Liver (tissue), 9 donors: ENCODE data around the gene LPIN3. TPM values are rescaled to one million over a fixed set of nuclear protein-coding genes. Genes with fewer than 3 reads are reported as not detected.

Source experiments
- DNase-seq: peaks from one replicate; pipeline ENCODE4 v3.0.0-alpha.2; 2017; ENCODE audit warnings: low spot score
- H3K27ac ChIP-seq, 2 donors: one replicate each; pipeline ENCODE4 v1.7.0; 2013; ENCODE audit warnings: inconsistent platforms in 2 of 2, low read length in 2 of 2, control low read depth in 1 of 2, low read depth in 1 of 2, mild to moderate bottlenecking in 1 of 2
- H3K27me3 ChIP-seq, 4 donors: one replicate each; pipeline versions ENCODE4 v1.6.1 to v1.7.0; 2013; ENCODE audit warnings: low read length in 3 of 4, inconsistent platforms in 1 of 4, mild to moderate bottlenecking in 1 of 4, moderate library complexity in 1 of 4; ENCODE audit not compliant: control insufficient read depth in 4 of 4, insufficient read depth in 4 of 4
- H3K36me3 ChIP-seq, 4 donors: one replicate each; pipeline versions ENCODE4 v1.6.1 to v1.7.0; 2013; ENCODE audit warnings: low read length in 3 of 4, mild to moderate bottlenecking in 3 of 4, low read depth in 1 of 4, moderate library complexity in 1 of 4; ENCODE audit not compliant: control insufficient read depth in 4 of 4, insufficient read depth in 3 of 4
- H3K4me1 ChIP-seq, 4 donors: one replicate each; pipeline versions ENCODE4 v1.6.1 to v1.7.0; 2013; ENCODE audit warnings: low read length in 3 of 4, mild to moderate bottlenecking in 3 of 4, moderate library complexity in 1 of 4; ENCODE audit not compliant: control insufficient read depth in 4 of 4, insufficient read depth in 4 of 4
- H3K4me3 ChIP-seq, 3 donors: one replicate each; pipeline versions ENCODE4 v1.6.1 to v1.7.0; 2013; ENCODE audit warnings: low read length in 3 of 3, control low read depth in 1 of 3, low read depth in 1 of 3, mild to moderate bottlenecking in 1 of 3
- H3K9ac ChIP-seq, 2 donors: one replicate each; pipeline ENCODE4 v1.7.0; 2013; ENCODE audit warnings: low read length in 2 of 2, mild to moderate bottlenecking in 2 of 2, moderate library complexity in 2 of 2, control low read depth in 1 of 2, low read depth in 1 of 2
- H3K9me3 ChIP-seq, 4 donors: one replicate each; pipeline versions ENCODE4 v1.6.1 to v1.7.0; 2013; ENCODE audit warnings: low read length in 3 of 4; ENCODE audit not compliant: control insufficient read depth in 4 of 4
- ATF3 ChIP-seq: IDR thresholded peaks from 2 replicates; pipeline ENCODE4 v1.6.1; 2016; ENCODE audit warnings: antibody characterized with exemption
- EGR1 ChIP-seq, 2 donors: IDR thresholded peaks; 2 replicates each; pipeline ENCODE4 v1.6.1; 2016 to 2018; ENCODE audit warnings: antibody characterized with exemption in 2 of 2, low read depth in 2 of 2
- FOXA1 ChIP-seq: IDR thresholded peaks from 2 replicates; pipeline ENCODE4 v1.6.1; 2016; ENCODE audit warnings: antibody characterized with exemption
- FOXA2 ChIP-seq: IDR thresholded peaks from 2 replicates; pipeline ENCODE4 v1.6.1; 2016; ENCODE audit warnings: antibody characterized with exemption
- GABPA ChIP-seq, 2 donors: IDR thresholded peaks in 1 of 2; conservative IDR thresholded peaks in 1 of 2; 2 replicates each; pipeline ENCODE4 v1.6.1; 2016; ENCODE audit warnings: antibody characterized with exemption in 2 of 2, mild to moderate bottlenecking in 1 of 2, moderate library complexity in 1 of 2
- HNF4A ChIP-seq, 2 donors: conservative IDR thresholded peaks; 2 replicates each; pipeline ENCODE4 v1.6.1; 2016; ENCODE audit warnings: antibody characterized with exemption in 2 of 2, mild to moderate bottlenecking in 2 of 2
- JUND ChIP-seq, 2 donors: IDR thresholded peaks; 2 replicates each; pipeline ENCODE4 v1.6.1; 2016; ENCODE audit warnings: antibody characterized with exemption in 2 of 2
- MAX ChIP-seq: IDR thresholded peaks from 2 replicates; pipeline ENCODE4 v1.6.1; 2016; ENCODE audit warnings: antibody characterized with exemption
- NR2F2 ChIP-seq: IDR thresholded peaks from 2 replicates; pipeline ENCODE4 v1.6.1; 2016; ENCODE audit warnings: antibody characterized with exemption
- RXRA ChIP-seq, 2 donors: IDR thresholded peaks; 2 replicates each; pipeline ENCODE4 v1.6.1; 2017 to 2018; ENCODE audit warnings: antibody characterized with exemption in 2 of 2, mild to moderate bottlenecking in 1 of 2
- SP1 ChIP-seq: IDR thresholded peaks from 2 replicates; pipeline ENCODE4 v1.6.1; 2018; ENCODE audit warnings: antibody characterized with exemption, mild to moderate bottlenecking
- TAF1 ChIP-seq: conservative IDR thresholded peaks from 2 replicates; pipeline ENCODE4 v1.6.1; 2016; ENCODE audit warnings: antibody characterized with exemption, mild to moderate bottlenecking
- YY1 ChIP-seq: IDR thresholded peaks from 2 replicates; pipeline ENCODE4 v1.6.1; 2016; ENCODE audit warnings: antibody characterized with exemption, mild to moderate bottlenecking
- ZBTB33 ChIP-seq: IDR thresholded peaks from 2 replicates; pipeline ENCODE4 v1.6.1; 2016; ENCODE audit warnings: antibody characterized with exemption
- WGBS: extraction: QIAGEN DNeasy Blood & Tissue Kit; methylation state at CpG from one replicate; pipeline ENCODE4 v1.1.7; 2013; 5-methylcytosine and 5-hydroxymethylcytosine counted together
- polyA plus RNA-seq, 2 donors: library from polyadenylated mRNA; stranded (reverse) in 1 of 2; unstranded in 1 of 2; fragments of 200-250 nt in 1 of 2; fragments of >200 nt in 1 of 2; fragmentation: Nextera tagmentation in 1 of 2; extraction: Ambion mirVana in 1 of 2; gene quantifications; one replicate each; pipeline versions ENCODE4 v1.2.1 to v1.2.3, GENCODE V29; 2013 to 2015
- total RNA-seq, 2 donors: library from RNA; depleted of rRNA; stranded (reverse); fragments of >200 nt; gene quantifications; one replicate each; pipeline ENCODE4 v1.2.3, GENCODE V29; 2014
- donor health status: healthy.
- donor health status: healthy.
- donor health status: healthy.
- donor health status: healthy.
- donor health status: healthy.

LPIN3 gene
- total and polyA plus RNA-seq, 4 donors, result 1.5 to 32.4 (median 13.4) TPM

- no peaks in the 10 kb centered on the region for H3K9me3 ChIP-seq
- 89% methylated on average over 4 of the region's 4 CpGs for WGBS
- TF ChIP-seq HNF4A (conservative IDR thresholded peaks at IDR 0.05) (no peak), MAX (no peak), RXRA (IDR thresholded peaks at IDR 0.05) (no peak), FOXA1 (no peak), NR2F2 (no peak), JUND (IDR thresholded peaks at IDR 0.05) (no peak), YY1 (no peak), EGR1 (IDR thresholded peaks at IDR 0.05; ENCODE audit: low read depth in 2 of 2) (no peak)
These were observed 30.8 kb downstream of the LPIN3 start for GRCh38 chr20:41371371-41371770.

GRCh38 chr20:41373251-41373783, 32.7 kb downstream of the LPIN3 start:
- no peak for DNase-seq
- 84% methylated on average over 11 of the region's 11 CpGs for WGBS

More at GRCh38 chr20:41371371-41371770, 30.8 kb downstream of the LPIN3 start:
- Histone ChIP-seq H3K27ac (no peak overlapping the region), H3K4me3 (no peak overlapping the region), H3K27me3 (peaks cover 0 to 6% (median 3%) of the 10 kb centered on the region in 4 donors), H3K4me1 (peaks cover 0 to 5% (median under 1%) of the 10 kb centered on the region in 4 donors), H3K36me3 (no peaks in the 10 kb centered on the region), H3K9ac (no peak overlapping the region)
- DNase-seq, result no peak

More at GRCh38 chr20:41373251-41373783, 32.7 kb downstream of the LPIN3 start:
- Histone ChIP-seq H3K9me3 (no peaks in the 10 kb centered on the region), H3K4me1 (no peaks in the 10 kb centered on the region), H3K4me3 (no peak overlapping the region), H3K9ac (no peak overlapping the region), H3K27me3 (peaks cover 0 to 2% (median 0%) of the 10 kb centered on the region in 4 donors), H3K36me3 (no peaks in the 10 kb centered on the region), H3K27ac (no peak overlapping the region)
- TF ChIP-seq NR2F2, result no peak
- no peak for TF ChIP-seq SP1
- no peak for TF ChIP-seq ATF3
- TF ChIP-seq FOXA1, result no peak
- no peak for TF ChIP-seq FOXA2
- no peak for TF ChIP-seq TAF1
- no peak for TF ChIP-seq GABPA (IDR thresholded peaks at IDR 0.05 in 1 of 2, conservative IDR thresholded peaks at IDR 0.05 in 1 of 2)
- TF ChIP-seq ZBTB33, result no peak
- no peak for TF ChIP-seq RXRA (IDR thresholded peaks at IDR 0.05)
- no peak for TF ChIP-seq YY1
- TF ChIP-seq HNF4A (conservative IDR thresholded peaks at IDR 0.05), result no peak
